H1 (cell line): Measurements from ENCODE around the gene TGFBI. TPM values are rescaled to one million over a fixed set of nuclear protein-coding genes. Genes with fewer than 3 reads are reported as not detected.

ENCODE experiments used
- CTCF ChIA-PET: fragments of 300-600 bp; sonication (Branson Sonifier 250); formaldehyde crosslinking; loops from one replicate; lab custom pipeline; 2021; ENCODE audit not compliant: partially characterized antibody; lab: Charles Lee
- POLR2A ChIA-PET: fragments of 300-600 bp; sonication (Branson Sonifier 250); formaldehyde crosslinking; loops from one replicate; lab custom pipeline; 2021; ENCODE audit warnings: inconsistent platforms; ENCODE audit not compliant: partially characterized antibody; lab: Charles Lee
- DNase-seq, 2 experiments: peaks; one replicate each; pipeline versions ENCODE4 v3.0.0 to v3.0.0-alpha.2; 2010 to 2022; ENCODE audit warnings: low spot score in 2 of 2, low read depth in 1 of 2, mixed read lengths in 1 of 2
- FAIRE-seq: peaks from 2 replicates; lab custom pipeline; 2011; peaks lifted over from hg19 to GRCh38; lab: Jason Lieb, UNC
- H2AFZ ChIP-seq: 2 replicates; pipeline ENCODE4 v1.8.1; 2012; ENCODE audit warnings: low read length, inconsistent platforms
- H2AK5ac ChIP-seq: 2 replicates; pipeline ENCODE4 v1.6.1; 2013; ENCODE audit warnings: low read depth, low read length
- H2BK120ac ChIP-seq: replicated peaks from 2 replicates; pipeline ENCODE3; 2013; ENCODE audit warnings: low read depth, low read length, inconsistent platforms
- H2BK12ac ChIP-seq: 2 replicates; pipeline ENCODE4 v1.6.1; 2013; ENCODE audit warnings: low read depth, low read length
- H2BK15ac ChIP-seq: 2 replicates; pipeline ENCODE4 v1.6.1; 2013; ENCODE audit warnings: low read length
- H2BK20ac ChIP-seq: 2 replicates; pipeline ENCODE4 v1.6.1; 2013; ENCODE audit warnings: low read length
- H2BK5ac ChIP-seq: 2 replicates; pipeline ENCODE4 v1.6.1; 2013; ENCODE audit warnings: low read depth, low read length
- H3K14ac ChIP-seq: 2 replicates; pipeline ENCODE4 v1.6.1; 2013; ENCODE audit warnings: inconsistent platforms; ENCODE audit not compliant: insufficient read length
- H3K18ac ChIP-seq: 2 replicates; pipeline ENCODE4 v1.6.1; 2013; ENCODE audit warnings: low read length; ENCODE audit errors: extremely low read depth
- H3K23ac ChIP-seq: 2 replicates; pipeline ENCODE4 v1.6.1; 2013; ENCODE audit warnings: inconsistent platforms; ENCODE audit not compliant: insufficient read length
- H3K23me2 ChIP-seq: 2 replicates; pipeline ENCODE4 v1.6.1; 2013; ENCODE audit warnings: low read depth, low read length
- H3K27ac ChIP-seq: 2 replicates; pipeline ENCODE4 v1.6.1; 2011; ENCODE audit warnings: low read depth, low read length, inconsistent platforms
- H3K27me3 ChIP-seq, 4 experiments: replicated peaks in 1 of 4; 1 replicate in 1 of 4; 2 replicates in 3 of 4; pipeline versions ENCODE4 v1.6.1 to v1.8.1; 2011 to 2013; ENCODE audit warnings: low read length in 3 of 4, mild to moderate bottlenecking in 3 of 4, inconsistent platforms in 2 of 4, mixed read lengths in 2 of 4, moderate library complexity in 1 of 4; ENCODE audit not compliant: control insufficient read depth in 3 of 4, insufficient read depth in 3 of 4; ENCODE audit errors: extremely low read depth in 1 of 4
- H3K36me3 ChIP-seq, 4 experiments: 2 replicates each; pipeline versions ENCODE4 v1.6.1 to v1.8.1; 2011 to 2013; ENCODE audit warnings: mild to moderate bottlenecking in 4 of 4, low read length in 3 of 4, moderate library complexity in 2 of 4, control low read depth in 1 of 4, inconsistent platforms in 1 of 4; ENCODE audit not compliant: insufficient read depth in 4 of 4, control insufficient read depth in 2 of 4
- H3K4ac ChIP-seq: replicated peaks from 2 replicates; pipeline ENCODE3; 2013; ENCODE audit warnings: low read length, low read depth, mixed read lengths, inconsistent platforms; ENCODE audit not compliant: insufficient read length
- H3K4me1 ChIP-seq, 4 experiments: replicated peaks in 1 of 4; 1 replicate in 1 of 4; 2 replicates in 3 of 4; pipeline versions ENCODE4 v1.6.1 to v1.8.1; 2011 to 2013; ENCODE audit warnings: low read length in 3 of 4, inconsistent platforms in 2 of 4, mixed read lengths in 1 of 4; ENCODE audit not compliant: insufficient read depth in 4 of 4, control insufficient read depth in 3 of 4
- H3K4me2 ChIP-seq, 2 experiments: 2 replicates each; pipeline versions ENCODE4 v1.6.1 to v1.8.1; 2011 to 2013; ENCODE audit warnings: low read depth in 2 of 2, low read length in 2 of 2, control low read depth in 1 of 2, inconsistent platforms in 1 of 2, mild to moderate bottlenecking in 1 of 2; ENCODE audit not compliant: insufficient read depth in 1 of 2
- H3K4me3 ChIP-seq, 4 experiments: fragments of 200-600, 300-600 bp in 1 of 4; sonication (generic), shearing (Covaris generic), sonication (Bioruptor Twin) in 1 of 4; 2 replicates each; pipeline versions ENCODE4 v1.5.1 to v1.8.1; 2011 to 2016; ENCODE audit warnings: low read length in 4 of 4, low read depth in 3 of 4, control low read depth in 2 of 4, inconsistent platforms in 2 of 4, mild to moderate bottlenecking in 2 of 4, mixed read lengths in 1 of 4, moderate library complexity in 1 of 4; ENCODE audit not compliant: insufficient read depth in 2 of 4; ENCODE audit errors: extremely low read depth in 1 of 4
- H3K56ac ChIP-seq: replicated peaks from 2 replicates; pipeline ENCODE3; 2013; ENCODE audit warnings: low read depth, mild to moderate bottlenecking, mixed read lengths, low read length, inconsistent platforms; ENCODE audit not compliant: insufficient read length
- H3K79me1 ChIP-seq: 2 replicates; pipeline ENCODE4 v1.6.1; 2013; ENCODE audit warnings: low read depth, low read length, control low read depth
- H3K79me2 ChIP-seq, 2 experiments: 2 replicates each; pipeline versions ENCODE4 v1.6.1 to v1.8.1; 2012 to 2013; ENCODE audit warnings: low read length in 2 of 2, mild to moderate bottlenecking in 2 of 2, inconsistent platforms in 1 of 2; ENCODE audit not compliant: insufficient read depth in 2 of 2, control insufficient read depth in 1 of 2
- H3K9ac ChIP-seq, 4 experiments: replicated peaks in 1 of 4; 1 replicate in 1 of 4; 2 replicates in 3 of 4; pipeline versions ENCODE4 v1.6.1 to v1.8.1; 2011 to 2013; ENCODE audit warnings: low read depth in 3 of 4, low read length in 3 of 4, control low read depth in 2 of 4, mild to moderate bottlenecking in 2 of 4, moderate library complexity in 2 of 4, inconsistent platforms in 1 of 4; ENCODE audit errors: extremely low read depth in 1 of 4
- H3K9me3 ChIP-seq, 2 experiments: 2 replicates each; pipeline versions ENCODE4 v1.6.1 to v1.8.1; 2012 to 2013; ENCODE audit warnings: mild to moderate bottlenecking in 2 of 2, moderate library complexity in 2 of 2, control low read depth in 1 of 2, inconsistent platforms in 1 of 2, low read depth in 1 of 2, low read length in 1 of 2, mixed read lengths in 1 of 2; ENCODE audit not compliant: insufficient read depth in 2 of 2
- H4K20me1 ChIP-seq, 2 experiments: replicated peaks in 1 of 2; 2 replicates each; pipeline versions ENCODE3 to v1.8.1; 2011 to 2013; ENCODE audit warnings: inconsistent platforms in 2 of 2, low read length in 2 of 2, mild to moderate bottlenecking in 1 of 2; ENCODE audit not compliant: insufficient read depth in 2 of 2, control insufficient read depth in 1 of 2
- H4K5ac ChIP-seq: 2 replicates; pipeline ENCODE4 v1.6.1; 2013; ENCODE audit warnings: low read length, low read depth, mixed read lengths, inconsistent platforms; ENCODE audit not compliant: insufficient read length
- H4K8ac ChIP-seq: 2 replicates; pipeline ENCODE4 v1.8.0; 2013; ENCODE audit warnings: mild to moderate bottlenecking, moderate library complexity, low read length, inconsistent platforms; ENCODE audit not compliant: insufficient read depth; ENCODE audit errors: extremely low read depth
- H4K91ac ChIP-seq: replicated peaks from 2 replicates; pipeline ENCODE3; 2013; ENCODE audit warnings: low read length, mixed read lengths, inconsistent platforms; ENCODE audit not compliant: insufficient read length
- EGR1 ChIP-seq: IDR thresholded peaks from 2 replicates; pipeline ENCODE4 v1.6.1; 2011; ENCODE audit warnings: low read depth, low read length, borderline replicate concordance
- TEAD4 ChIP-seq: IDR thresholded peaks from 2 replicates; pipeline ENCODE4 v1.6.1; 2012; ENCODE audit warnings: low read depth, low read length, inconsistent platforms, mixed read lengths
- WGBS, 2 experiments: shearing (Covaris generic) in 1 of 2; methylation state at CpG; one replicate each; pipeline versions ENCODE4 v1.1.6 to v1.1.7; 2013 to 2015; ENCODE audit warnings: low lambda C conversion rate in 2 of 2, mixed read lengths in 2 of 2, inconsistent platforms in 1 of 2, low coverage in 1 of 2, missing lambda C conversion rate in 1 of 2; ENCODE audit not compliant: insufficient replicate concordance in 2 of 2, insufficient coverage in 1 of 2, insufficient read length in 1 of 2; ENCODE audit errors: extremely low coverage in 1 of 2, missing lambda C conversion rate in 1 of 2; 5-methylcytosine and 5-hydroxymethylcytosine counted together
- polyA plus RNA-seq, 7 experiments: library from polyadenylated mRNA; depleted of rRNA in 3 of 7; stranded (reverse) in 5 of 7; unstranded in 2 of 7; fragments of >200 nt in 5 of 7; fragments of 200-250 nt in 2 of 7; gene quantifications; 1 replicate in 5 of 7; 2 replicates in 1 of 7; 4 replicates in 1 of 7; pipeline versions ENCODE4 v1.2.1 to v1.2.3, GENCODE V29; 2011 to 2013; ENCODE audit warnings: missing spikeins in 2 of 7, mixed read lengths in 2 of 7
- total RNA-seq: library from RNA; stranded (reverse); fragmentation: NEBNext Ultra II Directional; extraction: Animal tissue kit (Norgen Biotek cat#: 25700); gene quantifications from 2 replicates; pipeline ENCODE4 v1.2.1, GENCODE V29; 2021

Gene TGFBI
- total and polyA plus RNA-seq, 2 of the 8 experiments (the other 6 are each of a cell fraction or from before 2014, with no cell fraction given) = 6.0 to 8.5 TPM

GRCh38 chr5:136007271-136007670 lies 21.5 kb upstream of the TGFBI start:
- Histone ChIP-seq H3K9me3 (no peaks in the 10 kb centered on the region), H2BK5ac (no peak overlapping the region), H3K18ac (no peak overlapping the region), H3K14ac (no peak overlapping the region), H2BK120ac (no peak overlapping the region), H4K20me1 (no peaks in the 10 kb centered on the region), H2AFZ (no peak overlapping the region), H2BK20ac (no peak overlapping the region), H2AK5ac (no peak overlapping the region), H3K56ac (no peak overlapping the region), H3K27me3 (no peaks in the 10 kb centered on the region), H4K91ac (no peak overlapping the region), H3K9ac (no peak overlapping the region), H3K4me1 (no peaks in the 10 kb centered on the region), H3K4me3 (no peak overlapping the region), H2BK15ac (no peak overlapping the region), H3K4ac (no peak overlapping the region), H3K23ac (no peak overlapping the region), H3K23me2 (no peaks in the 10 kb centered on the region), H3K79me2 (no peaks in the 10 kb centered on the region), H3K79me1 (no peaks in the 10 kb centered on the region), H4K5ac (no peak overlapping the region), H4K8ac (no peak overlapping the region), H3K4me2 (no peak overlapping the region), H3K36me3 (no peaks in the 10 kb centered on the region), H2BK12ac (no peak overlapping the region), H3K27ac (no peak overlapping the region)
- DNase-seq = no peak
- no peak for FAIRE-seq
- ChIA-PET POLR2A (no interaction called here), CTCF (interaction anchor here (0.9 to 1.5 kb wide), 3 partner anchors 9 to 30 kb away, joined by 3 to 4 read pairs (median 4); no protein-coding TSS in a partner anchor)
- 93% methylated on average over 4 of the region's 4 CpGs; no CpG with 5 or more reads in 1 of the 2 experiments for WGBS, 2 experiments
- no peak for TF ChIP-seq EGR1
- TF ChIP-seq TEAD4 = no peak
